Glutamatergic neuron (in vitro differentiated cells): Measurements from ENCODE around the gene CCSAP. TPM values are rescaled to one million over a fixed set of nuclear protein-coding genes. Genes with fewer than 3 reads are reported as not detected.

ENCODE experiments used
- DNase-seq: peaks from one replicate; pipeline ENCODE4 v3.0.0; 2022
- H3K27ac Mint-ChIP-seq: one replicate; pipeline ENCODE4 v1.8.0; 2020; ENCODE audit warnings: mild to moderate bottlenecking, mixed read lengths, inconsistent platforms; ENCODE audit not compliant: unreplicated experiment
- H3K27me3 Mint-ChIP-seq: one replicate; pipeline ENCODE4 v1.8.0; 2020; ENCODE audit warnings: mild to moderate bottlenecking, moderate library complexity, mixed read lengths, inconsistent platforms; ENCODE audit not compliant: unreplicated experiment
- H3K36me3 Mint-ChIP-seq: one replicate; pipeline ENCODE4 v1.8.0; 2020; ENCODE audit warnings: mild to moderate bottlenecking, mixed read lengths, inconsistent platforms; ENCODE audit not compliant: unreplicated experiment
- H3K4me1 Mint-ChIP-seq: one replicate; pipeline ENCODE4 v1.8.0; 2020; ENCODE audit warnings: mild to moderate bottlenecking, low read depth, mixed read lengths, inconsistent platforms; ENCODE audit not compliant: unreplicated experiment
- H3K4me3 Mint-ChIP-seq: one replicate; pipeline ENCODE4 v1.8.0; 2020; ENCODE audit warnings: mild to moderate bottlenecking, mixed read lengths, inconsistent platforms; ENCODE audit not compliant: unreplicated experiment
- H3K9me3 Mint-ChIP-seq: one replicate; pipeline ENCODE4 v1.8.0; 2020; ENCODE audit warnings: mild to moderate bottlenecking, moderate library complexity, mixed read lengths, inconsistent platforms; ENCODE audit not compliant: unreplicated experiment
- total RNA-seq: library from RNA; stranded (reverse); fragmentation: NEBNext Ultra II Directional; extraction: Animal tissue kit (Norgen Biotek cat#: 25700); gene quantifications from one replicate; pipeline ENCODE4 v1.2.1, GENCODE V29; 2021; ENCODE audit not compliant: unreplicated experiment
- TF ChIP-seq, protein P1 (sequence below): fragments of 200-600 bp; sonication (generic); IDR thresholded peaks from one replicate; pipeline ENCODE4 v1.5.0; 2021; ENCODE audit not compliant: partially characterized antibody, unreplicated experiment

The CCSAP gene
- total RNA-seq, 1 donor from 2014 or later, result 18.5 TPM

DNA sequence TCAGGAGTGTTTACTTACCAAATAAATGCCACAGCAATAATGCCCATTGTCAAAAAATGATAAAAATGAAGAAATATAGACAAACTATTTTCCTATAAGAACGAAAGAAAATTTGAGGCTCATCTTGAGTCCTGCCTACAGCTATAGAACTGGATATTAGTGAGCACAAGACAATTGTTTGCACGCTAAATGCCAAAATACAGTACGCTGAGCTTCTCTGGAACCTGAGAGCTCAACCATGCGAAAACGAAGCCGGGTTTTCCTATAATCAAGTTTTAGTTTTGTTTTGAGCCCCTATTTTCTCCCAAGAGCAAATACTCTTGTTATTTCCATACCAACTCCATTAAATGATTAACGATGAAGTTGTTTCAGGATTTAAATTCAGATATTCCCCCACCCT, 42.0 kb upstream of the CCSAP start:
- H3K4me1 Mint-ChIP-seq, result peaks cover 19% of the 10 kb centered on the region
- TF ChIP-seq, protein P1, sequence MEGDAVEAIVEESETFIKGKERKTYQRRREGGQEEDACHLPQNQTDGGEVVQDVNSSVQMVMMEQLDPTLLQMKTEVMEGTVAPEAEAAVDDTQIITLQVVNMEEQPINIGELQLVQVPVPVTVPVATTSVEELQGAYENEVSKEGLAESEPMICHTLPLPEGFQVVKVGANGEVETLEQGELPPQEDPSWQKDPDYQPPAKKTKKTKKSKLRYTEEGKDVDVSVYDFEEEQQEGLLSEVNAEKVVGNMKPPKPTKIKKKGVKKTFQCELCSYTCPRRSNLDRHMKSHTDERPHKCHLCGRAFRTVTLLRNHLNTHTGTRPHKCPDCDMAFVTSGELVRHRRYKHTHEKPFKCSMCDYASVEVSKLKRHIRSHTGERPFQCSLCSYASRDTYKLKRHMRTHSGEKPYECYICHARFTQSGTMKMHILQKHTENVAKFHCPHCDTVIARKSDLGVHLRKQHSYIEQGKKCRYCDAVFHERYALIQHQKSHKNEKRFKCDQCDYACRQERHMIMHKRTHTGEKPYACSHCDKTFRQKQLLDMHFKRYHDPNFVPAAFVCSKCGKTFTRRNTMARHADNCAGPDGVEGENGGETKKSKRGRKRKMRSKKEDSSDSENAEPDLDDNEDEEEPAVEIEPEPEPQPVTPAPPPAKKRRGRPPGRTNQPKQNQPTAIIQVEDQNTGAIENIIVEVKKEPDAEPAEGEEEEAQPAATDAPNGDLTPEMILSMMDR, result no peak
- no peak overlapping the region for H3K4me3 Mint-ChIP-seq
- H3K27ac Mint-ChIP-seq, result no peak overlapping the region
- peaks cover 2% of the 10 kb centered on the region for H3K9me3 Mint-ChIP-seq
- H3K27me3 Mint-ChIP-seq, result peaks cover 5% of the 10 kb centered on the region
- no peak for DNase-seq
- H3K36me3 Mint-ChIP-seq, result no peaks in the 10 kb centered on the region

DNA sequence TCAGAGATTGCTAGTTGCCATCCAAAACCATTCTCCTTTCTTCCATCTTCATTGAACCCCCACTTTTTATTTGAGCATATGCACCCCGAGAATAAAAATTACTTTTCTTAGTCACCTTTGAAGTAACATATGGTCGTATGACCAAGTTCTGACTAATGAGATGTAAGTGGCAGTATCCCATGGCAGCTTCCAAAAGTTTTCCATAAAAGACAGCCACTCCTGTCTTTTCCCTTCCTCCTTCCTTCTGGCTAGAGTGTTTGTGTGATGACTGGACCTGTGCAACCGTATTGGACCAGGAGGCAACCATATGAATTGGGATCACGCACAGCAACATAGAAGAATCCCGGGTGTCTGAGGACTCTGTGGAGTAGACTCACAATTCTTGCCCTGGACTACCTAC, 41.1 kb upstream of the CCSAP start:
- Mint-ChIP-seq H3K36me3 (no peaks in the 10 kb centered on the region), H3K4me1 (peaks cover 26% of the 10 kb centered on the region), H3K27ac (no peak overlapping the region), H3K4me3 (no peak overlapping the region), H3K9me3 (peaks cover 3% of the 10 kb centered on the region), H3K27me3 (peaks cover 5% of the 10 kb centered on the region)
- DNase-seq, result no peak
- TF ChIP-seq, protein P1, result no peak

DNA sequence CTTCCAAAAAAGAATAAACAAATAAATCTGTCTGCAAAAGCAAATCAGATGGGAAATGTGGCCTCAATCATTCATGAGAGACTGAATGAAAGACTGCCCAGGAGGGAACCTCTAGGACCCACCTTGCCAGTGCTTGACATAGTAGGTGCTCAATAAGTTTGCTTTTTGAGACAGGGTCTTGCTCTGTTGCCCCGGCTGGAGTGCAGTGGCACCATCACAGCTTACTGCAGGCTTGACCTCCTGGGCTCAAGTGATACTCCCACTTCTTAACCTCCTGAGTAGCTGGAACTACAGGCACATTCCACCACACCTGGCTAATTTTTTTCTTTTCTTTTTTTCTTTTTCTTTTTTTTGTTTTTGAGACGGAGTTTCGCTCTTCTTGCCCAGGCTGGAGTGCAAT, 40.3 kb upstream of the CCSAP start:
- TF ChIP-seq, protein P1, result no peak
- peaks cover 3% of the 10 kb centered on the region for H3K9me3 Mint-ChIP-seq
- H3K27me3 Mint-ChIP-seq, result peaks cover 5% of the 10 kb centered on the region
- no peak for DNase-seq
- no peak overlapping the region for H3K4me3 Mint-ChIP-seq
- H3K36me3 Mint-ChIP-seq, result no peaks in the 10 kb centered on the region
- no peak overlapping the region for H3K27ac Mint-ChIP-seq
- peaks cover 29% of the 10 kb centered on the region for H3K4me1 Mint-ChIP-seq

DNA sequence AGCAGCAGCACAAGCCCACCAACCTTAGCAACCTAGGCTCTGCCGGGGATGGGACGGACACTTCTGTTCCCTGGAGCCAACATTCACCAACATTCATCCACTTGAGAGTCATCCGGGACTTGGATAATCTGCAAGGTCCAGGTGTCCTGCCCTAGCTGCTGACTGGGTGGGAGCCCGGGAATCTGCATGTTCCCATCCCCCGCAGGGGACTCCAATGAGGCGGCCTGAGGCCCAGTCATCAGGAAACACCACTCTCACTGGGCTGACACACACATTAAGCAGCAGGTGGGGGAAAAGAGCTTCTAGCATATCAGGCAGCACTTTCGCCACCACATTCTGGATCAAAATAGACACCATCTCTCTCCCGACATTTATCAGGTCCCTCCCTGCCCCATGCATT, 38.4 kb upstream of the CCSAP start:
- TF ChIP-seq, protein P1, result no peak
- Mint-ChIP-seq H3K4me1 (peaks cover 29% of the 10 kb centered on the region), H3K36me3 (no peaks in the 10 kb centered on the region), H3K4me3 (peak overlapping the region; percentile 8), H3K27me3 (peaks cover 2% of the 10 kb centered on the region), H3K27ac (peak overlapping the region; percentile 13), H3K9me3 (peaks cover 3% of the 10 kb centered on the region)
- peak; percentile 32 for DNase-seq

DNA sequence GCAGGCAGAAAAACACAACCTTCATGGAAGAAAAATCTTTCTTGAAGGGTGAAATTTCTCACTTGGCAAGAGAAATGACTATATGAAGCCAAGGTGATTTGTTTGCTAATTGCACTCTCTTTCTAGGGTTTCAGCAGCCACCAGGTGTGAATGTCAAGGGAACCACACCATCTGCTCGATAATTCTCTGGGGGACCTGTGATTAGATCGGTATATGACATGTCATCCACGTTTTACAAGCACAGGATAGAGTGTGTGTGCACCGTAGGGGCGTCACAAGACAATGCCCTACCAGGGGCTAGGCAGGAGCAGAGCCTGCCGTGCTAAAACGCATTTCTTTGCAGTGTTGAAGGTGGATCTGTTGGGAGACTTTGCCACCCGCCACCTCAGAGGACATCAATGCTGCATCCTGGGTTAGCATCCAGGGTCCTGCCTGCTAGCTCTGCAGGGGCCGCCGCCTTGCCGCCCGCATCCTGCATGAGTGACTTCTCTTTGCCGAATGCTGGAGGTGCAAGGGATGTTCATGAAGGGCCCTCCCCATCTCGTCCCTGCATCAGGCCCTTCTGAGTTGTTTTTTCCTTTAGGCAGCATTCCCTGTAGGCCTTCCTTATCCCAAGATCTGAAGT, 37.8 kb upstream of the CCSAP start:
- peak overlapping the region; percentile 8 for H3K4me3 Mint-ChIP-seq
- peaks cover 29% of the 10 kb centered on the region for H3K4me1 Mint-ChIP-seq
- no peak for DNase-seq
- peak overlapping the region; percentile 13 for H3K27ac Mint-ChIP-seq
- peaks cover 2% of the 10 kb centered on the region for H3K27me3 Mint-ChIP-seq
- TF ChIP-seq, protein P1, result no peak
- H3K9me3 Mint-ChIP-seq, result peaks cover 3% of the 10 kb centered on the region
- no peaks in the 10 kb centered on the region for H3K36me3 Mint-ChIP-seq
